Astrocyte (in vitro differentiated cells and primary cell): ENCODE data around the gene AASS. TPM values are rescaled to one million over a fixed set of nuclear protein-coding genes. Genes with fewer than 3 reads are reported as not detected.

ENCODE experiments used
- DNase-seq: peaks from one replicate; pipeline ENCODE4 v3.0.0-alpha.2; 2010; ENCODE audit warnings: low read depth
- FAIRE-seq: peaks from 2 replicates; lab custom pipeline; 2011; peaks lifted over from hg19 to GRCh38; lab: Jason Lieb, UNC
- H2AFZ ChIP-seq: 2 replicates; pipeline ENCODE4 v1.6.0; 2012; ENCODE audit warnings: low read depth, low read length, inconsistent platforms
- H3K27ac ChIP-seq: 2 replicates; pipeline ENCODE4 v1.5.1; 2011; ENCODE audit warnings: low read depth, low read length, inconsistent platforms
- H3K27me3 ChIP-seq: 2 replicates; pipeline ENCODE4 v1.6.0; 2011; ENCODE audit warnings: low read length, inconsistent platforms; ENCODE audit not compliant: insufficient read depth
- H3K36me3 ChIP-seq: 2 replicates; pipeline ENCODE4 v1.5.1; 2011; ENCODE audit warnings: low read length, inconsistent platforms; ENCODE audit not compliant: insufficient read depth
- H3K4me1 ChIP-seq: 2 replicates; pipeline ENCODE4 v1.5.1; 2011; ENCODE audit warnings: low read length, inconsistent platforms; ENCODE audit not compliant: insufficient read depth
- H3K4me2 ChIP-seq: 2 replicates; pipeline ENCODE4 v1.6.0; 2012; ENCODE audit warnings: low read length, inconsistent platforms
- H3K4me3 ChIP-seq: 2 replicates; pipeline ENCODE4 v1.5.1; 2011; ENCODE audit warnings: low read depth, mild to moderate bottlenecking, low read length, inconsistent platforms; ENCODE audit not compliant: insufficient read depth
- H3K79me2 ChIP-seq: 2 replicates; pipeline ENCODE4 v1.6.0; 2012; ENCODE audit warnings: mild to moderate bottlenecking, low read length, inconsistent platforms; ENCODE audit not compliant: insufficient read depth
- H3K9ac ChIP-seq: 2 replicates; pipeline ENCODE4 v1.6.0; 2012; ENCODE audit warnings: mild to moderate bottlenecking, low read length, inconsistent platforms
- H3K9me3 ChIP-seq: 2 replicates; pipeline ENCODE4 v1.5.1; 2012; ENCODE audit warnings: low read depth, mild to moderate bottlenecking, low read length, inconsistent platforms; ENCODE audit not compliant: insufficient read depth
- H4K20me1 ChIP-seq: 2 replicates; pipeline ENCODE4 v1.6.0; 2012; ENCODE audit warnings: low read length, inconsistent platforms; ENCODE audit not compliant: insufficient read depth
- H3K27ac Mint-ChIP-seq: one replicate; pipeline ENCODE4 v1.8.0; 2021; ENCODE audit warnings: mild to moderate bottlenecking, mixed read lengths; ENCODE audit not compliant: unreplicated experiment
- H3K27me3 Mint-ChIP-seq: one replicate; pipeline ENCODE4 v1.8.0; 2021; ENCODE audit warnings: low read depth, mixed read lengths; ENCODE audit not compliant: unreplicated experiment
- H3K36me3 Mint-ChIP-seq: one replicate; pipeline ENCODE4 v1.8.0; 2021; ENCODE audit warnings: low read depth, mixed read lengths; ENCODE audit not compliant: unreplicated experiment
- H3K4me1 Mint-ChIP-seq: one replicate; pipeline ENCODE4 v1.8.0; 2021; ENCODE audit warnings: low read depth, mixed read lengths; ENCODE audit not compliant: unreplicated experiment
- H3K4me3 Mint-ChIP-seq: one replicate; pipeline ENCODE4 v1.8.0; 2021; ENCODE audit warnings: mild to moderate bottlenecking, moderate library complexity, mixed read lengths; ENCODE audit not compliant: unreplicated experiment
- H3K9me3 Mint-ChIP-seq: one replicate; pipeline ENCODE4 v1.8.0; 2021; ENCODE audit warnings: mild to moderate bottlenecking, mixed read lengths; ENCODE audit not compliant: unreplicated experiment
- CTCF ChIP-seq: IDR thresholded peaks from 2 replicates; pipeline ENCODE4 v1.5.1; 2011; ENCODE audit warnings: low read depth, mild to moderate bottlenecking, inconsistent platforms, low read length, moderate library complexity; ENCODE audit not compliant: insufficient read depth
- EZH2 ChIP-seq: IDR thresholded peaks from 2 replicates; pipeline ENCODE4 v1.6.1; 2012; ENCODE audit warnings: mild to moderate bottlenecking, low read length, inconsistent platforms; ENCODE audit not compliant: insufficient read depth
- total RNA-seq: library from RNA; stranded (reverse); gene quantifications from 2 replicates; pipeline ENCODE4 v1.2.1, GENCODE V29; 2021

The AASS gene
- total RNA-seq, 1 donor from 2014 or later = 15.6 TPM

GRCh38 chr7:122137251-122138077 is 6.6 kb downstream of the AASS start:
- Histone ChIP-seq H3K9me3 (no peaks in the 10 kb centered on the region), H3K36me3 (no peaks in the 10 kb centered on the region), H4K20me1 (no peaks in the 10 kb centered on the region), H3K4me2 (peak overlapping the region; percentile 86), H3K79me2 (peaks cover 71% of the 10 kb centered on the region), H3K27me3 (no peaks in the 10 kb centered on the region), H3K27ac (no peak overlapping the region), H3K9ac (peak overlapping the region; percentile 58), H3K4me1 (peaks cover 19% of the 10 kb centered on the region), H2AFZ (no peak overlapping the region), H3K4me3 (peak overlapping the region; percentile 54)
- DNase-seq = peak; percentile 29
- peaks cover 22% of the 10 kb centered on the region for H3K4me1 Mint-ChIP-seq
- no peaks in the 10 kb centered on the region for H3K9me3 Mint-ChIP-seq
- no peak for TF ChIP-seq CTCF
- TF ChIP-seq EZH2 = no peak
- peak overlapping the region; percentile 80 for H3K27ac Mint-ChIP-seq
- no peak for FAIRE-seq
- H3K27me3 Mint-ChIP-seq = no peaks in the 10 kb centered on the region
- H3K36me3 Mint-ChIP-seq = no peaks in the 10 kb centered on the region
- H3K4me3 Mint-ChIP-seq = peak overlapping the region; percentile 51

- Histone ChIP-seq H3K4me1 (peaks cover 19% of the 10 kb centered on the region), H3K79me2 (peaks cover 64% of the 10 kb centered on the region), H4K20me1 (no peaks in the 10 kb centered on the region), H2AFZ (peak overlapping the region; percentile 27), H3K27me3 (no peaks in the 10 kb centered on the region), H3K9ac (peak overlapping the region; percentile 58), H3K4me3 (peak overlapping the region; percentile 54), H3K4me2 (peak overlapping the region; percentile 86), H3K9me3 (no peaks in the 10 kb centered on the region), H3K36me3 (no peaks in the 10 kb centered on the region), H3K27ac (no peak overlapping the region)
- no peaks in the 10 kb centered on the region for H3K9me3 Mint-ChIP-seq
- FAIRE-seq = no peak
- peak overlapping the region; percentile 35 for H3K27ac Mint-ChIP-seq
- no peaks in the 10 kb centered on the region for H3K27me3 Mint-ChIP-seq
- no peaks in the 10 kb centered on the region for H3K36me3 Mint-ChIP-seq
- peaks cover 29% of the 10 kb centered on the region for H3K4me1 Mint-ChIP-seq
- TF ChIP-seq EZH2 (no peak), CTCF (no peak)
- DNase-seq = no peak
- H3K4me3 Mint-ChIP-seq = peak overlapping the region; percentile 74
Measured at GRCh38 chr7:122136639-122137245, 7.3 kb downstream of the AASS start.
